Panc1 (cell line): ENCODE measurements around the gene IPO8. TPM values are rescaled to one million over a fixed set of nuclear protein-coding genes. Genes with fewer than 3 reads are reported as not detected.

Source experiments
- ATAC-seq: fragments of 200-7000 bp; cut with Tn5 transposase; 2 replicates; pipeline ENCODE4 v1.9.1; 2020; ENCODE audit warnings: mild to moderate bottlenecking, moderate library complexity
- BruUV-seq: library from RNA; stranded (reverse); fragments of 400-500 nt; replicated peaks from 2 replicates; lab custom pipeline; 2021; lab: Mats Ljungman, UMichigan
- CTCF ChIA-PET: fragments of 300-600 bp; sonication (Branson Sonifier 250); formaldehyde crosslinking; loops from one replicate; lab custom pipeline; 2022; ENCODE audit warnings: antibody characterized with exemption; lab: Charles Lee
- POLR2A ChIA-PET: fragments of 300-600 bp; sonication (Branson Sonifier 250); formaldehyde crosslinking; loops from one replicate; lab custom pipeline; 2022; ENCODE audit warnings: antibody characterized with exemption; lab: Charles Lee
- DNase-seq: peaks from one replicate; pipeline ENCODE4 v3.0.0-alpha.2; 2010; ENCODE audit warnings: low read depth, low spot score
- H3K27ac ChIP-seq: 2 replicates; pipeline ENCODE4 v1.5.1; 2011; ENCODE audit warnings: mild to moderate bottlenecking, low read length, inconsistent platforms
- H3K27me3 ChIP-seq: fragments of 200-500 bp; sonication (Bioruptor generic); 2 replicates; pipeline ENCODE4 v1.6.0; 2014; ENCODE audit warnings: low read length, inconsistent platforms; ENCODE audit not compliant: control insufficient read depth, insufficient read depth
- H3K36me3 ChIP-seq: fragments of 200-500 bp; sonication (Bioruptor generic); 2 replicates; pipeline ENCODE4 v1.5.1; 2014; ENCODE audit warnings: inconsistent platforms, mild to moderate bottlenecking, low read length, moderate library complexity; ENCODE audit not compliant: control insufficient read depth, insufficient read depth
- H3K4me1 ChIP-seq: 2 replicates; pipeline ENCODE4 v1.5.1; 2011; ENCODE audit warnings: inconsistent platforms, mild to moderate bottlenecking, low read length, moderate library complexity; ENCODE audit not compliant: control insufficient read depth, insufficient read depth
- H3K4me3 ChIP-seq, 2 experiments: 2 replicates each; pipeline ENCODE4 v1.5.1; 2011 to 2012; ENCODE audit warnings: low read depth in 2 of 2, low read length in 2 of 2, mild to moderate bottlenecking in 2 of 2, inconsistent platforms in 1 of 2, moderate library complexity in 1 of 2
- H3K9me3 ChIP-seq: fragments of 200-500 bp; sonication (Bioruptor generic); 2 replicates; pipeline ENCODE4 v1.5.1; 2014; ENCODE audit warnings: low read depth, mild to moderate bottlenecking, inconsistent platforms, low read length, moderate library complexity; ENCODE audit not compliant: control insufficient read depth, insufficient read depth
- POLR2AphosphoS5 ChIP-seq: IDR thresholded peaks from 2 replicates; pipeline ENCODE4 v1.6.1; 2012; ENCODE audit warnings: mild to moderate bottlenecking, low read depth, low read length, moderate library complexity
- SIN3A ChIP-seq: IDR thresholded peaks from 2 replicates; pipeline ENCODE4 v1.6.1; 2012; ENCODE audit warnings: low read depth, mild to moderate bottlenecking, low read length, moderate library complexity, borderline replicate concordance; ENCODE audit not compliant: insufficient read depth
- TCF7L2 ChIP-seq: IDR thresholded peaks from 2 replicates; pipeline ENCODE4 v1.6.1; 2011; ENCODE audit warnings: mild to moderate bottlenecking, low read depth, low read length, inconsistent platforms
- in situ Hi-C: cut with HindIII; loops from 2 replicates; pipeline ENCODE4 v1.10.0; 2016; ENCODE audit warnings: low sequenced_read_pairs, low pct_unique_long_range_greater_than_20kb
- intact Hi-C: fragments of 100-400 bp; cut with micrococcal nuclease; formaldehyde crosslinking; loops from one replicate; pipeline ENCODE4 v1.10.0; 2022; ENCODE audit not compliant: unreplicated experiment
- total RNA-seq: library from RNA; stranded (reverse); gene quantifications from one replicate; pipeline ENCODE4 v1.2.1, GENCODE V29; 2021; ENCODE audit not compliant: unreplicated experiment
- TF ChIP-seq, protein P1 (sequence below), 2 experiments: IDR thresholded peaks; 2 replicates each; pipeline ENCODE4 v1.6.1; 2011 to 2012; ENCODE audit warnings: low read depth in 2 of 2, control low read depth in 1 of 2, low read length in 1 of 2, mild to moderate bottlenecking in 1 of 2, moderate library complexity in 1 of 2; ENCODE audit not compliant: insufficient read depth in 1 of 2
- TF ChIP-seq, protein P2 (sequence below): fragments of 450-650 bp; IDR thresholded peaks from 2 replicates; pipeline ENCODE4 v1.5.1; 2017; ENCODE audit warnings: mild to moderate bottlenecking

IPO8 gene
- total RNA-seq, 1 experiment from 2014 or later = 46.6 TPM

DNA sequence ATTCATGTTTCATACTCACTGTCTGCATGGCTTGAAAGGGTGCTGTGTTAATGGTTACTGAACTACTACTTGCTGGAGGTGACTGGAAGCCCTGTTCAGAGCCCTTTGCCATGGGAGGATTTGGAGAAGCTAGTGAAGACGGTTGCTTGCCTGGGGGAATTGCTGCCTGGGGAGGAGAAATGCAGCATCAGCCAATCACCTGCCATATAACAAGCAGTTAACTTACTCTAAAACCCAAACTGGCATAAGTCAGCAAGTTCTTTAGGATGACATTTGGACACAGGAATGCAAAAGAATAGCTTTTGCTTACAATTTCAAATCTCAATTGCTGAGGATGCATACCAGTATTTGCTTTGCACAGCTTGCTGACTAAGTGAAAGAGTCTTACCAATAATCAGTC is 23.4 kb upstream of the IPO8 start:
- ChIA-PET CTCF (no interaction called here), POLR2A (interaction anchor here (0.6 kb wide), 1 partner anchor 466 kb away, joined by 6 read pairs; no protein-coding TSS in a partner anchor)
- H3K27ac ChIP-seq = no peak overlapping the region
- no TSS peak for BruUV-seq
- intact Hi-C loops = no loop called here
- no peak for TF ChIP-seq POLR2AphosphoS5
- in situ Hi-C loops = no loop called here
- H3K4me3 ChIP-seq = no peak overlapping the region
- no peaks in the 10 kb centered on the region for H3K4me1 ChIP-seq
- no peaks in the 10 kb centered on the region for H3K27me3 ChIP-seq
- H3K36me3 ChIP-seq = peaks cover 20% of the 10 kb centered on the region
- H3K9me3 ChIP-seq = no peaks in the 10 kb centered on the region
- DNase-seq (no peak), ATAC-seq (no peak)

DNA sequence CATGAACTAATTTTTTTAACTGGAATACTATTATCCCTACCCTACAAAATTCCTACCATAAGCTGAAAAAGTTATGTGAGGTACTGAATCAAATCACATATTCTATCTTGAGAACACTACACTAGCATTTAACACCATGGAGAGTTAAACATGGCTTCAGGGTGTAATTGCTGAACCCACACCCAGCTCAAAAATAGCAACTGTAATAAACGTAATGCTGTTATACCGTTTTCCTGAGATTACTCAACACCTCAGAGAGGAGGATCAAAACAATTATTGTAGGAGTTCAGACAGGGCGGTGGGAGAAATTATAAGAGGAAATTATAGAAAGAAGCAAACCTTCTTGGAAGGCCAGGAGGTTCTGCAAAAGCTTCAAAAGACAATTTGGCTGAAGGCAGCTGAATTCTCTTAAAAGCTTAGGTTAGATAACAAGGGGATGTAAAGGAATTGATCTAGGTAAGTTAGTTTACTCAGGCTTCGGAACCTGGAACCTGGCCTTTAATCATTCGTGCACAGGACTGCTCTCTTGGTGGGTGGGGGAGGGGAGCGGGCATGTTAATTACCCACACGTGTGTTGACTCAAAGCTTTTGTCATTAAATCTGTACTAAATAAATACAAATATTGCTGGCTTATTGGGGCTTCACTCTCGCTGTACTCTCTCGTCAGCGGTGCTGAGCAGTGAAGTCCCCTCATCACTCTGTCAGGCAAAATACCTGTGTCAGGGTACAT is 12.1 kb upstream of the IPO8 start:
- Histone ChIP-seq H3K9me3 (no peaks in the 10 kb centered on the region), H3K27me3 (no peaks in the 10 kb centered on the region), H3K4me3 (no peak overlapping the region), H3K27ac (no peak overlapping the region), H3K36me3 (peaks cover 10% of the 10 kb centered on the region; the same call in 1 of the 2 replicates), H3K4me1 (no peaks in the 10 kb centered on the region)
- ATAC-seq (no peak), DNase-seq (no peak)
- intact Hi-C loops = no loop called here
- in situ Hi-C loops = no loop called here
- BruUV-seq = no TSS peak
- TF ChIP-seq, protein P1, sequence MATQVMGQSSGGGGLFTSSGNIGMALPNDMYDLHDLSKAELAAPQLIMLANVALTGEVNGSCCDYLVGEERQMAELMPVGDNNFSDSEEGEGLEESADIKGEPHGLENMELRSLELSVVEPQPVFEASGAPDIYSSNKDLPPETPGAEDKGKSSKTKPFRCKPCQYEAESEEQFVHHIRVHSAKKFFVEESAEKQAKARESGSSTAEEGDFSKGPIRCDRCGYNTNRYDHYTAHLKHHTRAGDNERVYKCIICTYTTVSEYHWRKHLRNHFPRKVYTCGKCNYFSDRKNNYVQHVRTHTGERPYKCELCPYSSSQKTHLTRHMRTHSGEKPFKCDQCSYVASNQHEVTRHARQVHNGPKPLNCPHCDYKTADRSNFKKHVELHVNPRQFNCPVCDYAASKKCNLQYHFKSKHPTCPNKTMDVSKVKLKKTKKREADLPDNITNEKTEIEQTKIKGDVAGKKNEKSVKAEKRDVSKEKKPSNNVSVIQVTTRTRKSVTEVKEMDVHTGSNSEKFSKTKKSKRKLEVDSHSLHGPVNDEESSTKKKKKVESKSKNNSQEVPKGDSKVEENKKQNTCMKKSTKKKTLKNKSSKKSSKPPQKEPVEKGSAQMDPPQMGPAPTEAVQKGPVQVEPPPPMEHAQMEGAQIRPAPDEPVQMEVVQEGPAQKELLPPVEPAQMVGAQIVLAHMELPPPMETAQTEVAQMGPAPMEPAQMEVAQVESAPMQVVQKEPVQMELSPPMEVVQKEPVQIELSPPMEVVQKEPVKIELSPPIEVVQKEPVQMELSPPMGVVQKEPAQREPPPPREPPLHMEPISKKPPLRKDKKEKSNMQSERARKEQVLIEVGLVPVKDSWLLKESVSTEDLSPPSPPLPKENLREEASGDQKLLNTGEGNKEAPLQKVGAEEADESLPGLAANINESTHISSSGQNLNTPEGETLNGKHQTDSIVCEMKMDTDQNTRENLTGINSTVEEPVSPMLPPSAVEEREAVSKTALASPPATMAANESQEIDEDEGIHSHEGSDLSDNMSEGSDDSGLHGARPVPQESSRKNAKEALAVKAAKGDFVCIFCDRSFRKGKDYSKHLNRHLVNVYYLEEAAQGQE (IDR thresholded peaks at IDR 0.05; ENCODE audit: insufficient read depth in 1 of 2, low read depth in 2 of 2, low read length in 1 of 2) = no peak
- TF ChIP-seq, protein P2, sequence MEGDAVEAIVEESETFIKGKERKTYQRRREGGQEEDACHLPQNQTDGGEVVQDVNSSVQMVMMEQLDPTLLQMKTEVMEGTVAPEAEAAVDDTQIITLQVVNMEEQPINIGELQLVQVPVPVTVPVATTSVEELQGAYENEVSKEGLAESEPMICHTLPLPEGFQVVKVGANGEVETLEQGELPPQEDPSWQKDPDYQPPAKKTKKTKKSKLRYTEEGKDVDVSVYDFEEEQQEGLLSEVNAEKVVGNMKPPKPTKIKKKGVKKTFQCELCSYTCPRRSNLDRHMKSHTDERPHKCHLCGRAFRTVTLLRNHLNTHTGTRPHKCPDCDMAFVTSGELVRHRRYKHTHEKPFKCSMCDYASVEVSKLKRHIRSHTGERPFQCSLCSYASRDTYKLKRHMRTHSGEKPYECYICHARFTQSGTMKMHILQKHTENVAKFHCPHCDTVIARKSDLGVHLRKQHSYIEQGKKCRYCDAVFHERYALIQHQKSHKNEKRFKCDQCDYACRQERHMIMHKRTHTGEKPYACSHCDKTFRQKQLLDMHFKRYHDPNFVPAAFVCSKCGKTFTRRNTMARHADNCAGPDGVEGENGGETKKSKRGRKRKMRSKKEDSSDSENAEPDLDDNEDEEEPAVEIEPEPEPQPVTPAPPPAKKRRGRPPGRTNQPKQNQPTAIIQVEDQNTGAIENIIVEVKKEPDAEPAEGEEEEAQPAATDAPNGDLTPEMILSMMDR = no peak
- TF ChIP-seq SIN3A = no peak
- TF ChIP-seq POLR2AphosphoS5 = no peak
- no peak for TF ChIP-seq TCF7L2
- POLR2A ChIA-PET = no interaction called here
- CTCF ChIA-PET = no interaction called here

DNA sequence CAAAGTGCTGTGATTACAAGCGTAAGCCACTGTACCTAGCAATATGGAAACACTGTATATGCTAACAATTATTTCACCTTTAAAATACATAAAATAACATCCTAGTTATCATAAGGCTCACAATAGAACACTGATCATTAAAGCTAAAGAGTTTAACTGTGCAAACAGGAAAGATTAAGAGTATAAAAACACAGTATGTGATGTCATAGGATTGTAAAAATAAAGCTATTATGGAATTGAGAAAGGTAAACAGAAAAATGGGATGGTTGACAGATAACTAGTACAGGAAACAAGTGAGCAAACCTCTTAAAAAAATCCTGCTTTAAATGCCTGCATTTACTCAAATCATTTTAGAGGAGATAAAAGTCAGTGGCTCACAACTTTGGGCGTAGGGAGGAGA is 10.8 kb upstream of the IPO8 start:
- POLR2A ChIA-PET = no interaction called here
- CTCF ChIA-PET = interaction anchor here (0.5 kb wide), 1 partner anchor 825 kb away, joined by 3 read pairs; no protein-coding TSS in a partner anchor
- H3K4me1 ChIP-seq = no peaks in the 10 kb centered on the region
- H3K27me3 ChIP-seq = no peaks in the 10 kb centered on the region
- TF ChIP-seq, protein P1 (IDR thresholded peaks at IDR 0.05; ENCODE audit: insufficient read depth in 1 of 2, low read depth in 2 of 2, low read length in 1 of 2) = no peak
- no peak for TF ChIP-seq POLR2AphosphoS5
- TF ChIP-seq TCF7L2 = no peak
- no peak for TF ChIP-seq SIN3A
- TF ChIP-seq, protein P2 = no peak
- BruUV-seq = no TSS peak
- no peak overlapping the region for H3K4me3 ChIP-seq
- DNase-seq (no peak), ATAC-seq (no peak)
- H3K36me3 ChIP-seq = peaks cover 10% of the 10 kb centered on the region; the same call in 1 of the 2 replicates
- in situ Hi-C loops = no loop called here
- no peaks in the 10 kb centered on the region for H3K9me3 ChIP-seq
- intact Hi-C loops = no loop called here
- no peak overlapping the region for H3K27ac ChIP-seq
